SH-SY5Y (cell line): ENCODE results near the gene MAP1LC3B.

ENCODE experiments used
- GATA2 ChIP-seq: IDR thresholded peaks from 2 replicates; pipeline ENCODE4 v1.6.1; 2011; ENCODE audit warnings: mild to moderate bottlenecking, low read depth, low read length
- GATA3 ChIP-seq: IDR thresholded peaks from 2 replicates; pipeline ENCODE4 v1.6.1; 2011; ENCODE audit warnings: low read depth, mild to moderate bottlenecking, low read length, moderate library complexity

MAP1LC3B gene

GRCh38 chr16:87388818-87389134 is 3.4 kb upstream of the MAP1LC3B start:
- no peak for TF ChIP-seq GATA2
- TF ChIP-seq GATA3 = no peak

- TF ChIP-seq GATA2 (no peak), GATA3 (no peak)
Measured at GRCh38 chr16:87389245-87389644, 2.9 kb upstream of the MAP1LC3B start.

GRCh38 chr16:87390641-87391323 is 1.4 kb upstream of the MAP1LC3B start:
- TF ChIP-seq GATA3 (no peak), GATA2 (no peak)

GRCh38 chr16:87391324-87391949 is 699 bp upstream of the MAP1LC3B start:
- TF ChIP-seq GATA3 (no peak), GATA2 (no peak)

GRCh38 chr16:87392821-87393679 is 914 bp downstream of the MAP1LC3B start:
- TF ChIP-seq GATA3 (no peak), GATA2 (no peak)

GRCh38 chr16:87393680-87394055 is 1.5 kb downstream of the MAP1LC3B start:
- TF ChIP-seq GATA2 (no peak), GATA3 (no peak)

GRCh38 chr16:87395181-87395842 is 3.2 kb downstream of the MAP1LC3B start:
- TF ChIP-seq GATA3 (no peak), GATA2 (no peak)

GRCh38 chr16:87404764-87405625 is 12.9 kb downstream of the MAP1LC3B start:
- TF ChIP-seq GATA3 = no peak
- no peak for TF ChIP-seq GATA2

GRCh38 chr16:87406495-87407088 is 14.5 kb downstream of the MAP1LC3B start:
- TF ChIP-seq GATA2 (no peak), GATA3 (no peak)

- TF ChIP-seq GATA2 = no peak
- no peak for TF ChIP-seq GATA3
Measured at GRCh38 chr16:87407511-87408112, 15.5 kb downstream of the MAP1LC3B start.

GRCh38 chr16:87409153-87409552 is 17.0 kb downstream of the MAP1LC3B start:
- TF ChIP-seq GATA3 (no peak), GATA2 (no peak)

- TF ChIP-seq GATA2 = no peak
Measured at GRCh38 chr16:87409781-87410180, 17.6 kb downstream of the MAP1LC3B start.

GRCh38 chr16:87410530-87410929 is 18.4 kb downstream of the MAP1LC3B start:
- TF ChIP-seq GATA3 (no peak), GATA2 (no peak)

GRCh38 chr16:87410968-87411367 is 18.8 kb downstream of the MAP1LC3B start:
- TF ChIP-seq GATA3 = no peak
- no peak for TF ChIP-seq GATA2
